Stomach (tissue), 4 donors: ENCODE results near the gene ABI3BP.

Source experiments
- CTCF ChIP-seq, 7 experiments: fragments of 450-650 bp in 4 of 7; fragments of 200-600 bp in 3 of 7; sonication (generic) in 3 of 7; IDR thresholded peaks; one replicate each; pipeline ENCODE4 v1.5.1; 2016 to 2019; ENCODE audit warnings: antibody characterized with exemption in 7 of 7, control low read depth in 2 of 7, mild to moderate bottlenecking in 1 of 7
- EP300 ChIP-seq: sonication (generic); formaldehyde crosslinking; IDR thresholded peaks from one replicate; pipeline ENCODE4 v1.6.1; 2017; ENCODE audit warnings: antibody characterized with exemption
- POLR2AphosphoS5 ChIP-seq, 3 donors: sonication (generic); formaldehyde crosslinking; IDR thresholded peaks; one replicate each; pipeline ENCODE4 v1.6.1; 2016; ENCODE audit warnings: antibody characterized with exemption in 3 of 3

- no peak for TF ChIP-seq CTCF (IDR thresholded peaks at IDR 0.05)
- no peak for TF ChIP-seq EP300
- no peak for TF ChIP-seq POLR2AphosphoS5 (IDR thresholded peaks at IDR 0.05)
These were observed 233.3 kb downstream of the ABI3BP start for GRCh38 chr3:100759950-100760349.
